ENCODE data around the gene TMIGD2.

DNA sequence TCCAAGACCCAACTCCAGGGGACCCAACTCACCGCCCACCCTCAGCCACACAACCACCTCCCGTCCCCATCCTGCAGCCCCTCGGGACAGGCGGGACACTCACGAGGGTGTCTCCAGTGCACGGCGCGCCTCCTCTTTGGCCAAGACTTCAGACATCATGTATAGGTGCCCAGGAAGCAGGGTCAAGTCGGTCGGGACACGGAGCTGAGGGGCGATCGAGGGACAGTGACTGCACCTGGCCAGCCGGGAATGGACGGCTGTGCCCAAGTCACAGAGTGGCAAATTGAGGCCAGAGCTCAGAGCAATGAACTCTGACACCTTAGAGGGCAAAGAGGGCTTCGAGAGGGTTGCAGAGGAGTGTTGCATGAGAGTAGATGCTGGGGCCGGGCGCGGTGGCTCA is 27.7 kb upstream of the TMIGD2 start:
- TF ChIP-seq POLR2A (IDR thresholded peaks at IDR 0.05): no peak
- TF ChIP-seq, protein P1, sequence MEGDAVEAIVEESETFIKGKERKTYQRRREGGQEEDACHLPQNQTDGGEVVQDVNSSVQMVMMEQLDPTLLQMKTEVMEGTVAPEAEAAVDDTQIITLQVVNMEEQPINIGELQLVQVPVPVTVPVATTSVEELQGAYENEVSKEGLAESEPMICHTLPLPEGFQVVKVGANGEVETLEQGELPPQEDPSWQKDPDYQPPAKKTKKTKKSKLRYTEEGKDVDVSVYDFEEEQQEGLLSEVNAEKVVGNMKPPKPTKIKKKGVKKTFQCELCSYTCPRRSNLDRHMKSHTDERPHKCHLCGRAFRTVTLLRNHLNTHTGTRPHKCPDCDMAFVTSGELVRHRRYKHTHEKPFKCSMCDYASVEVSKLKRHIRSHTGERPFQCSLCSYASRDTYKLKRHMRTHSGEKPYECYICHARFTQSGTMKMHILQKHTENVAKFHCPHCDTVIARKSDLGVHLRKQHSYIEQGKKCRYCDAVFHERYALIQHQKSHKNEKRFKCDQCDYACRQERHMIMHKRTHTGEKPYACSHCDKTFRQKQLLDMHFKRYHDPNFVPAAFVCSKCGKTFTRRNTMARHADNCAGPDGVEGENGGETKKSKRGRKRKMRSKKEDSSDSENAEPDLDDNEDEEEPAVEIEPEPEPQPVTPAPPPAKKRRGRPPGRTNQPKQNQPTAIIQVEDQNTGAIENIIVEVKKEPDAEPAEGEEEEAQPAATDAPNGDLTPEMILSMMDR (IDR thresholded peaks at IDR 0.05): no peak
